Measurements from ENCODE around the gene FURIN. TPM values are rescaled to one million over a fixed set of nuclear protein-coding genes. Genes with fewer than 3 reads are reported as not detected.
A peak's percentile ranks its signal among the peaks of the same experiment; 100 is the strongest.

Gene FURIN
- total and polyA plus RNA-seq, 9 of the 15 experiments (the other 6 are each of a cell fraction or from before 2014, with no cell fraction given) = 0.92 to 99.9 (median 34.8) TPM

GRCh38 chr15:90859234-90860131, 8.9 kb upstream of the FURIN start:
- Histone ChIP-seq H2AFZ (ENCODE audit: low read depth, low read length) (peak overlapping the region; percentile 85), H3K9ac (ENCODE audit: insufficient read depth in 1 of 2, low read depth in 2 of 2, low read length in 2 of 2) (peak overlapping the region; percentile 4 to 10; a peak in 1 of 4 replicates), H3K4me3 (no peak overlapping the region), H3K36me3 (ENCODE audit: control insufficient read depth, insufficient read depth, low read length) (no peaks in the 10 kb centered on the region), H3K4me1 (replicated peaks in 1 of 2; ENCODE audit: control insufficient read depth in 2 of 2, insufficient read depth in 2 of 2, low read length in 2 of 2) (peaks cover 21 to 28% of the 10 kb centered on the region in 2 experiments; a peak in 4 of 5 replicates), H3K27ac (ENCODE audit: extremely low read depth, low read depth, low read length) (peak overlapping the region; percentile 30; the same call in 1 of the 3 replicates), H3K79me2 (ENCODE audit: control insufficient read depth, insufficient read depth, low read length) (no peaks in the 10 kb centered on the region), H3K27me3 (ENCODE audit: control insufficient read depth in 2 of 2, insufficient read depth in 2 of 2, low read length in 2 of 2) (no peaks in the 10 kb centered on the region), H3K4me2 (ENCODE audit: insufficient read depth, low read length) (no peak overlapping the region; the same call in 1 of the 2 replicates), H3K9me3 (replicated peaks; ENCODE audit: control insufficient read depth, insufficient read depth, low read depth, low read length) (no peaks in the 10 kb centered on the region), H3K9me1 (ENCODE audit: control insufficient read depth, insufficient read depth, low read length) (no peaks in the 10 kb centered on the region), H4K20me1 (replicated peaks; ENCODE audit: control insufficient read depth, insufficient read depth, low read length) (no peaks in the 10 kb centered on the region)
- BruUV-seq (replicated peaks) = no TSS peak
- ATAC-seq (peak; percentile 14), DNase-seq (ENCODE audit: extremely low read depth in 1 of 4, low spot score in 3 of 4) (no peak), FAIRE-seq (peak; percentile 29)
- in situ Hi-C loops (cut with MboI) = no loop called here
- ChIA-PET CTCF (ENCODE audit: low intra/inter-chr PET ratio) (no interaction called here), POLR2A (interaction anchor here (0.6 to 1.6 kb wide), 3 partner anchors 9 to 209 kb away, joined by 3 to 6 read pairs (median 3); partner anchors contain the start of genes FURIN and UNC45A)
- intact Hi-C loops (cut with micrococcal nuclease) = no loop called here
- 48% methylated on average over 10 of the region's 10 CpGs for WGBS (ENCODE audit: insufficient coverage, low coverage, missing lambda C conversion rate)
- no peak for TF ChIP-seq THRB (CRISPR knock-in tag; conservative IDR thresholded peaks at IDR 0.05)
- TF ChIP-seq CTCF (IDR thresholded peaks at IDR 0.05 in 2 of 3, conservative IDR thresholded peaks at IDR 0.05 in 1 of 3; ENCODE audit: insufficient read depth in 2 of 3, low read depth in 1 of 3, low read length in 3 of 3) = 0 out of 6 replicates have a peak, but pooled peaks of 1 of the 3 experiments have one; percentile 14
- TF ChIP-seq, protein P1, sequence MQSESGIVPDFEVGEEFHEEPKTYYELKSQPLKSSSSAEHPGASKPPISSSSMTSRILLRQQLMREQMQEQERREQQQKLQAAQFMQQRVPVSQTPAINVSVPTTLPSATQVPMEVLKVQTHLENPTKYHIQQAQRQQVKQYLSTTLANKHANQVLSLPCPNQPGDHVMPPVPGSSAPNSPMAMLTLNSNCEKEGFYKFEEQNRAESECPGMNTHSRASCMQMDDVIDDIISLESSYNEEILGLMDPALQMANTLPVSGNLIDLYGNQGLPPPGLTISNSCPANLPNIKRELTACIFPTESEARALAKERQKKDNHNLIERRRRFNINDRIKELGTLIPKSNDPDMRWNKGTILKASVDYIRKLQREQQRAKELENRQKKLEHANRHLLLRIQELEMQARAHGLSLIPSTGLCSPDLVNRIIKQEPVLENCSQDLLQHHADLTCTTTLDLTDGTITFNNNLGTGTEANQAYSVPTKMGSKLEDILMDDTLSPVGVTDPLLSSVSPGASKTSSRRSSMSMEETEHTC (IDR thresholded peaks at IDR 0.05) = no peak
- TF ChIP-seq ZBTB33 (CRISPR knock-in tag; IDR thresholded peaks at IDR 0.05) = no peak
- TF ChIP-seq ZNF75A (CRISPR knock-in tag; IDR thresholded peaks at IDR 0.05) = no peak
- TF ChIP-seq, protein P2, sequence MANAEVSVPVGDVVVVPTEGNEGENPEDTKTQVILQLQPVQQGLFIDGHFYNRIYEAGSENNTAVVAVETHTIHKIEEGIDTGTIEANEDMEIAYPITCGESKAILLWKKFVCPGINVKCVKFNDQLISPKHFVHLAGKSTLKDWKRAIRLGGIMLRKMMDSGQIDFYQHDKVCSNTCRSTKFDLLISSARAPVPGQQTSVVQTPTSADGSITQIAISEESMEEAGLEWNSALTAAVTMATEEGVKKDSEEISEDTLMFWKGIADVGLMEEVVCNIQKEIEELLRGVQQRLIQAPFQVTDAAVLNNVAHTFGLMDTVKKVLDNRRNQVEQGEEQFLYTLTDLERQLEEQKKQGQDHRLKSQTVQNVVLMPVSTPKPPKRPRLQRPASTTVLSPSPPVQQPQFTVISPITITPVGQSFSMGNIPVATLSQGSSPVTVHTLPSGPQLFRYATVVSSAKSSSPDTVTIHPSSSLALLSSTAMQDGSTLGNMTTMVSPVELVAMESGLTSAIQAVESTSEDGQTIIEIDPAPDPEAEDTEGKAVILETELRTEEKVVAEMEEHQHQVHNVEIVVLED (CRISPR knock-in tag; IDR thresholded peaks at IDR 0.05) = no peak
- TF ChIP-seq MTA2 (IDR thresholded peaks at IDR 0.05; ENCODE audit: low read depth) = no peak
- TF ChIP-seq ZNF184 (CRISPR knock-in tag; IDR thresholded peaks at IDR 0.05) = no peak
- TF ChIP-seq, protein P3, sequence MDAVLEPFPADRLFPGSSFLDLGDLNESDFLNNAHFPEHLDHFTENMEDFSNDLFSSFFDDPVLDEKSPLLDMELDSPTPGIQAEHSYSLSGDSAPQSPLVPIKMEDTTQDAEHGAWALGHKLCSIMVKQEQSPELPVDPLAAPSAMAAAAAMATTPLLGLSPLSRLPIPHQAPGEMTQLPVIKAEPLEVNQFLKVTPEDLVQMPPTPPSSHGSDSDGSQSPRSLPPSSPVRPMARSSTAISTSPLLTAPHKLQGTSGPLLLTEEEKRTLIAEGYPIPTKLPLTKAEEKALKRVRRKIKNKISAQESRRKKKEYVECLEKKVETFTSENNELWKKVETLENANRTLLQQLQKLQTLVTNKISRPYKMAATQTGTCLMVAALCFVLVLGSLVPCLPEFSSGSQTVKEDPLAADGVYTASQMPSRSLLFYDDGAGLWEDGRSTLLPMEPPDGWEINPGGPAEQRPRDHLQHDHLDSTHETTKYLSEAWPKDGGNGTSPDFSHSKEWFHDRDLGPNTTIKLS (IDR thresholded peaks at IDR 0.05; ENCODE audit: borderline replicate concordance, low read depth) = no peak
- no peak for TF ChIP-seq NFIC (IDR thresholded peaks at IDR 0.05)

All from K562 (cell line).